Glutamatergic neuron (in vitro differentiated cells): ENCODE data around the gene FLG2. TPM values are rescaled to one million over a fixed set of nuclear protein-coding genes. Genes with fewer than 3 reads are reported as not detected.

ENCODE experiments used
- DNase-seq: peaks from one replicate; pipeline ENCODE4 v3.0.0; 2022
- H3K27ac Mint-ChIP-seq: one replicate; pipeline ENCODE4 v1.8.0; 2020; ENCODE audit warnings: mild to moderate bottlenecking, mixed read lengths, inconsistent platforms; ENCODE audit not compliant: unreplicated experiment
- H3K27me3 Mint-ChIP-seq: one replicate; pipeline ENCODE4 v1.8.0; 2020; ENCODE audit warnings: mild to moderate bottlenecking, moderate library complexity, mixed read lengths, inconsistent platforms; ENCODE audit not compliant: unreplicated experiment
- H3K36me3 Mint-ChIP-seq: one replicate; pipeline ENCODE4 v1.8.0; 2020; ENCODE audit warnings: mild to moderate bottlenecking, mixed read lengths, inconsistent platforms; ENCODE audit not compliant: unreplicated experiment
- H3K4me1 Mint-ChIP-seq: one replicate; pipeline ENCODE4 v1.8.0; 2020; ENCODE audit warnings: mild to moderate bottlenecking, low read depth, mixed read lengths, inconsistent platforms; ENCODE audit not compliant: unreplicated experiment
- H3K4me3 Mint-ChIP-seq: one replicate; pipeline ENCODE4 v1.8.0; 2020; ENCODE audit warnings: mild to moderate bottlenecking, mixed read lengths, inconsistent platforms; ENCODE audit not compliant: unreplicated experiment
- H3K9me3 Mint-ChIP-seq: one replicate; pipeline ENCODE4 v1.8.0; 2020; ENCODE audit warnings: mild to moderate bottlenecking, moderate library complexity, mixed read lengths, inconsistent platforms; ENCODE audit not compliant: unreplicated experiment
- CTCF ChIP-seq: fragments of 200-600 bp; sonication (generic); IDR thresholded peaks from one replicate; pipeline ENCODE4 v1.5.0; 2021; ENCODE audit not compliant: partially characterized antibody, unreplicated experiment
- total RNA-seq: library from RNA; stranded (reverse); fragmentation: NEBNext Ultra II Directional; extraction: Animal tissue kit (Norgen Biotek cat#: 25700); gene quantifications from one replicate; pipeline ENCODE4 v1.2.1, GENCODE V29; 2021; ENCODE audit not compliant: unreplicated experiment

FLG2 gene
- total RNA-seq, 1 donor from 2014 or later, result not detected

DNA sequence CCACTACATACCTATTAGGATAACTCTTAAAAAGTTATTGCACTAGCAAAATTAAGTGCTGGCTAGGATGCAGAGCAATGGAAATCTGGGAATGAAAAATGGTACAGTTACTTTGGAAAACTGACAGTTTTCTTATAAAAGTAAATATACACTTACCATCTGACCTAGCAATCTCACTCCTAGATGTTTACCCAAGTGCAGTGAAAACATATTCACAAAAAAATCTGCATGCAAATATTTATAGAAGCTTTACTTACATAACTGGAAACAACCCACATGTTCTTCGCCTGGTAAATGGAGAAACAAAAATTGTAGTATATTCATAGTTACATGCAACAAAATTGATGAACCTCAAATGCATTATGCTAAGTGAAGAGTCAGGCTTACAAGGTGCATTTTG, 12.9 kb upstream of the FLG2 start:
- no peak for TF ChIP-seq CTCF
- Mint-ChIP-seq H3K4me1 (peaks cover 8% of the 10 kb centered on the region), H3K9me3 (peaks cover 6% of the 10 kb centered on the region), H3K36me3 (peaks cover 9% of the 10 kb centered on the region), H3K27ac (no peak overlapping the region), H3K4me3 (no peak overlapping the region), H3K27me3 (peaks cover 2% of the 10 kb centered on the region)
- DNase-seq, result no peak

GRCh38 chr1:152367436-152367835, 7.6 kb upstream of the FLG2 start:
- H3K9me3 Mint-ChIP-seq, result peaks cover 6% of the 10 kb centered on the region
- TF ChIP-seq CTCF, result no peak
- no peak overlapping the region for H3K4me3 Mint-ChIP-seq
- peaks cover 2% of the 10 kb centered on the region for H3K27me3 Mint-ChIP-seq
- H3K27ac Mint-ChIP-seq, result no peak overlapping the region
- H3K36me3 Mint-ChIP-seq, result peaks cover 9% of the 10 kb centered on the region
- DNase-seq, result no peak
- H3K4me1 Mint-ChIP-seq, result peaks cover 5% of the 10 kb centered on the region

GRCh38 chr1:152356736-152357135, 3.1 kb downstream of the FLG2 start:
- Mint-ChIP-seq H3K36me3 (peaks cover 19% of the 10 kb centered on the region), H3K27ac (no peak overlapping the region), H3K27me3 (peaks cover 3% of the 10 kb centered on the region), H3K4me1 (no peaks in the 10 kb centered on the region), H3K4me3 (no peak overlapping the region), H3K9me3 (peaks cover 12% of the 10 kb centered on the region)
- TF ChIP-seq CTCF, result no peak
- no peak for DNase-seq

DNA sequence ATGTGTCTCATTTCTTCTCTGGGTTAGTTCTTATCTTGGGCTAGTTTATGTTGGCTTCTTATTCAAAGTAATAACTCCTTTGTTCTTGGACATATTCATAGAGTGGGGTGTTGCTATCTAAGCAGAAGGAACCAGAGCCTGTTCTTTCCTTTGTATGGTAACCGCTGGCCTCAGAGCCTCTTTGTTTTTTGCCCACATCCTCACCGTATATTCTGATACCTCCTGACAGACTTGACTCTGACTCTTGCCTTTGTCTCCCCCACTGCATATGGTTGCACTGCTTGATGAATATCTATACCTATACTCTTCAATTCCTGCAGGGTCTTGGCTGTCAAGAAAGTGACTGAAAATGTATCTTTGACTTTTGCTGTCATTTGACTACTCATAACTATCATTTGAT, 10.2 kb downstream of the FLG2 start:
- TF ChIP-seq CTCF, result no peak
- no peak overlapping the region for H3K27ac Mint-ChIP-seq
- no peaks in the 10 kb centered on the region for H3K4me1 Mint-ChIP-seq
- peaks cover 5% of the 10 kb centered on the region for H3K27me3 Mint-ChIP-seq
- no peak for DNase-seq
- no peak overlapping the region for H3K4me3 Mint-ChIP-seq
- peaks cover 19% of the 10 kb centered on the region for H3K36me3 Mint-ChIP-seq
- H3K9me3 Mint-ChIP-seq, result peaks cover 12% of the 10 kb centered on the region

- no peak for DNase-seq
- H3K27me3 Mint-ChIP-seq, result peaks cover 5% of the 10 kb centered on the region
- no peak for TF ChIP-seq CTCF
- no peaks in the 10 kb centered on the region for H3K4me1 Mint-ChIP-seq
- peaks cover 6% of the 10 kb centered on the region for H3K9me3 Mint-ChIP-seq
- H3K27ac Mint-ChIP-seq, result no peak overlapping the region
- H3K4me3 Mint-ChIP-seq, result no peak overlapping the region
- H3K36me3 Mint-ChIP-seq, result peaks cover 10% of the 10 kb centered on the region
These were observed 11.4 kb downstream of the FLG2 start for GRCh38 chr1:152348447-152348846.
